Measurements from ENCODE around the gene HACD4.

Gene HACD4

DNA sequence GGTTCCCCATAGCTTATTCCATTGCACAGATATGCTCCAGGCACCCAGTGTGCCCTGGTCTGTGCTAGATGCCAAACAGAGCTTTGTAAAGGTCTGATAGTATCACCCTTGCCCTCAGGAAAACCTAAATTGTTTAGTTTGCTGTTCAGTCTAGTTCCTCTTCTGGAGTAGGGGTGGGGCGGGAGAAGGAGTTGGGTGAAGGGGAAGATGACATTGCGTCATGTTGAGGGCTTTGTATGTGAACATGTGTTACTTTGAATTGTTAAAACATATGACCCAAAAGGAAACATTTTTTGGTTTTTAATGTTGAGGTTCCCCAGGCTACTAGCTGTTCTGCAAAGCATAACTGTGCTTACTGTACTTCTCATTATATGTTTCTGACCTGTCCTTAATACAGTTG lies 40.6 kb downstream of the HACD4 start:
- Histone ChIP-seq H3K79me2 (ENCODE audit: low read length) (no peaks in the 10 kb centered on the region), H2AFZ (ENCODE audit: low read length) (no peak overlapping the region), H3K27ac (ENCODE audit: low read length) (no peak overlapping the region), H3K36me3 (replicated peaks; ENCODE audit: insufficient read depth, low read length) (no peaks in the 10 kb centered on the region), H3K4me3 (ENCODE audit: low read length) (no peak overlapping the region), H4K20me1 (ENCODE audit: insufficient read depth, low read length) (no peaks in the 10 kb centered on the region), H3K27me3 (replicated peaks; ENCODE audit: insufficient read depth, low read length) (no peaks in the 10 kb centered on the region), H3K9ac (ENCODE audit: low read length) (no peak overlapping the region), H3F3A (ENCODE audit: insufficient read depth, low read length) (no peaks in the 10 kb centered on the region), H3K4me2 (ENCODE audit: low read depth, low read length) (no peak overlapping the region), H3K9me3 (replicated peaks; ENCODE audit: insufficient read depth, low read length) (no peaks in the 10 kb centered on the region), H3K9me2 (replicated peaks; ENCODE audit: insufficient read depth, low read length) (no peaks in the 10 kb centered on the region), H3K4me1 (ENCODE audit: low read length) (peaks cover 7% of the 10 kb centered on the region)
- no peak for DNase-seq
- TF ChIP-seq EZH2phosphoT487 (IDR thresholded peaks at IDR 0.05; ENCODE audit: low read length), result no peak
- no peak for TF ChIP-seq EZH2 (optimal IDR thresholded peaks at IDR 0.05; ENCODE audit: low read depth, low read length)
- TF ChIP-seq, protein P1, sequence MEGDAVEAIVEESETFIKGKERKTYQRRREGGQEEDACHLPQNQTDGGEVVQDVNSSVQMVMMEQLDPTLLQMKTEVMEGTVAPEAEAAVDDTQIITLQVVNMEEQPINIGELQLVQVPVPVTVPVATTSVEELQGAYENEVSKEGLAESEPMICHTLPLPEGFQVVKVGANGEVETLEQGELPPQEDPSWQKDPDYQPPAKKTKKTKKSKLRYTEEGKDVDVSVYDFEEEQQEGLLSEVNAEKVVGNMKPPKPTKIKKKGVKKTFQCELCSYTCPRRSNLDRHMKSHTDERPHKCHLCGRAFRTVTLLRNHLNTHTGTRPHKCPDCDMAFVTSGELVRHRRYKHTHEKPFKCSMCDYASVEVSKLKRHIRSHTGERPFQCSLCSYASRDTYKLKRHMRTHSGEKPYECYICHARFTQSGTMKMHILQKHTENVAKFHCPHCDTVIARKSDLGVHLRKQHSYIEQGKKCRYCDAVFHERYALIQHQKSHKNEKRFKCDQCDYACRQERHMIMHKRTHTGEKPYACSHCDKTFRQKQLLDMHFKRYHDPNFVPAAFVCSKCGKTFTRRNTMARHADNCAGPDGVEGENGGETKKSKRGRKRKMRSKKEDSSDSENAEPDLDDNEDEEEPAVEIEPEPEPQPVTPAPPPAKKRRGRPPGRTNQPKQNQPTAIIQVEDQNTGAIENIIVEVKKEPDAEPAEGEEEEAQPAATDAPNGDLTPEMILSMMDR (IDR thresholded peaks at IDR 0.05; ENCODE audit: low read length), result no peak

GRCh38 chr9:20989923-20990341 lies 41.5 kb downstream of the HACD4 start:
- Histone ChIP-seq H2AFZ (ENCODE audit: low read length) (no peak overlapping the region), H3K4me1 (ENCODE audit: low read length) (no peaks in the 10 kb centered on the region), H3K27me3 (replicated peaks; ENCODE audit: insufficient read depth, low read length) (no peaks in the 10 kb centered on the region), H3F3A (ENCODE audit: insufficient read depth, low read length) (no peaks in the 10 kb centered on the region), H3K79me2 (ENCODE audit: low read length) (no peaks in the 10 kb centered on the region), H3K4me3 (ENCODE audit: low read length) (no peak overlapping the region), H3K9ac (ENCODE audit: low read length) (no peak overlapping the region), H3K9me3 (replicated peaks; ENCODE audit: insufficient read depth, low read length) (no peaks in the 10 kb centered on the region), H4K20me1 (ENCODE audit: insufficient read depth, low read length) (no peaks in the 10 kb centered on the region), H3K9me2 (replicated peaks; ENCODE audit: insufficient read depth, low read length) (no peaks in the 10 kb centered on the region), H3K4me2 (ENCODE audit: low read depth, low read length) (no peak overlapping the region), H3K36me3 (replicated peaks; ENCODE audit: insufficient read depth, low read length) (no peaks in the 10 kb centered on the region), H3K27ac (ENCODE audit: low read length) (no peak overlapping the region)
- no peak for DNase-seq
- TF ChIP-seq, protein P1 (IDR thresholded peaks at IDR 0.05; ENCODE audit: low read length), result no peak
- TF ChIP-seq EZH2 (optimal IDR thresholded peaks at IDR 0.05; ENCODE audit: low read depth, low read length) (no peak), EZH2phosphoT487 (IDR thresholded peaks at IDR 0.05; ENCODE audit: low read length) (no peak)

DNA sequence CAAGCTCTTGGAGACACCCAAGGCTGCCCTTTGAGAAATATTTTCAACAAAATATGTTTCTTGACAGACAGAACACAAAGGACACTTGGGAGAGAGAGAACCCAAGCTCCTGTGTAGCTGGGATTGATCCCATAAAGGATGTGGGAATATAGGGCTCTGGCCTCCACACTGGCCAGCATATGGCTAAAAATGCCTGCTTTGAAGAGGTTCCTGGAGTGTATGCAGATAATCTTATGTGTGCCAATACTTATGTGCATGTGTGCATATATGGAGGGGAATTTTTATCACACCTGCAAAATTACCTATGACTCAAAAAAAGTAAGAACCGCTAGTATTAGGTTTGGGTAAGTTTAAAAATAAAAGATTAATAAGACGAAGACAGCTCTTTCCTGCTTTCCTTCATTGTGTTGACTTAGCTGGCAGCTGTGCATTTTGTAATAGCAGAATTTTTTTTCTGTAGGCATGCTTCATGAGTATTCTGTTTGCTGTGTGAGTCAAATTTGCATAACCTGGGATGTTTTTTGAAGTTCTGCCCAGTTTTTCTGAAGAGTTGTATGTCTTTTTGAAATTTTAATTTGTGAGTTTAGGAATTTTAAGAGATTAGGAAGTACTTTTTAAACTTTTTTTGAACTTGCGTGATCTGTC lies 42.6 kb downstream of the HACD4 start:
- no peaks in the 10 kb centered on the region for H3K4me1 ChIP-seq (ENCODE audit: low read length)
- no peaks in the 10 kb centered on the region for H3K79me2 ChIP-seq (ENCODE audit: low read length)
- no peak overlapping the region for H2AFZ ChIP-seq (ENCODE audit: low read length)
- no peaks in the 10 kb centered on the region for H3K27me3 ChIP-seq (replicated peaks; ENCODE audit: insufficient read depth, low read length)
- no peak overlapping the region for H3K4me2 ChIP-seq (ENCODE audit: low read depth, low read length)
- H3K4me3 ChIP-seq (ENCODE audit: low read length), result no peak overlapping the region
- no peaks in the 10 kb centered on the region for H3K9me3 ChIP-seq (replicated peaks; ENCODE audit: insufficient read depth, low read length)
- H4K20me1 ChIP-seq (ENCODE audit: insufficient read depth, low read length), result no peaks in the 10 kb centered on the region
- TF ChIP-seq, protein P1 (IDR thresholded peaks at IDR 0.05; ENCODE audit: low read length), result no peak
- TF ChIP-seq EZH2phosphoT487 (IDR thresholded peaks at IDR 0.05; ENCODE audit: low read length) (no peak), EZH2 (optimal IDR thresholded peaks at IDR 0.05; ENCODE audit: low read depth, low read length) (no peak)
- H3F3A ChIP-seq (ENCODE audit: insufficient read depth, low read length), result no peaks in the 10 kb centered on the region
- no peaks in the 10 kb centered on the region for H3K9me2 ChIP-seq (replicated peaks; ENCODE audit: insufficient read depth, low read length)
- no peak for DNase-seq
- H3K9ac ChIP-seq (ENCODE audit: low read length), result no peak overlapping the region
- no peak overlapping the region for H3K27ac ChIP-seq (ENCODE audit: low read length)
- H3K36me3 ChIP-seq (replicated peaks; ENCODE audit: insufficient read depth, low read length), result no peaks in the 10 kb centered on the region

Measured in MM.1S (cell line).